ENCODE measurements around the gene STXBP5. TPM values are rescaled to one million over a fixed set of nuclear protein-coding genes. Genes with fewer than 3 reads are reported as not detected.

The STXBP5 gene
- total RNA-seq, 4 donors from 2014 or later = 20.8 to 34.4 (median 23.1) TPM

GRCh38 chr6:147222160-147222838, 18.1 kb downstream of the STXBP5 start:
- Histone ChIP-seq H3K27me3 (no peaks in the 10 kb centered on the region), H3K4me3 (no peak overlapping the region), H3K9me3 (no peaks in the 10 kb centered on the region), H3K27ac (no peak overlapping the region), H3K36me3 (no peaks in the 10 kb centered on the region), H3K4me1 (no peaks in the 10 kb centered on the region)
- no peak for TF ChIP-seq EP300 (IDR thresholded peaks at IDR 0.05)
- peak; percentile 8 to 48 (median 41) for TF ChIP-seq CTCF (IDR thresholded peaks at IDR 0.05)
- no peak for TF ChIP-seq POLR2A (IDR thresholded peaks at IDR 0.05)
- TF ChIP-seq POLR2AphosphoS5 (IDR thresholded peaks at IDR 0.05) = no peak
- no peak for ATAC-seq
- WGBS, 2 donors (ENCODE audit: low coverage in 1 of 2) = 52 to 74% methylated on average over 2 to 4 of the region's 4 CpGs

GRCh38 chr6:147223736-147224135, 19.5 kb downstream of the STXBP5 start:
- WGBS, 2 donors (ENCODE audit: low coverage in 1 of 2) = 69 to 81% methylated on average over 3 of the region's 3 CpGs
- Histone ChIP-seq H3K4me3 (no peak overlapping the region), H3K9me3 (no peaks in the 10 kb centered on the region), H3K36me3 (no peaks in the 10 kb centered on the region), H3K27me3 (no peaks in the 10 kb centered on the region), H3K4me1 (no peaks in the 10 kb centered on the region), H3K27ac (no peak overlapping the region)
- ATAC-seq = no peak
- TF ChIP-seq CTCF (IDR thresholded peaks at IDR 0.05) (no peak), EP300 (IDR thresholded peaks at IDR 0.05) (no peak), POLR2AphosphoS5 (IDR thresholded peaks at IDR 0.05) (no peak), POLR2A (IDR thresholded peaks at IDR 0.05) (no peak)

GRCh38 chr6:147226163-147226724, 22.0 kb downstream of the STXBP5 start:
- no peaks in the 10 kb centered on the region for H3K27me3 ChIP-seq
- TF ChIP-seq POLR2AphosphoS5 (IDR thresholded peaks at IDR 0.05) = no peak
- TF ChIP-seq POLR2A (IDR thresholded peaks at IDR 0.05) = no peak
- TF ChIP-seq EP300 (IDR thresholded peaks at IDR 0.05) = no peak
- no peak overlapping the region for H3K4me3 ChIP-seq
- no peaks in the 10 kb centered on the region for H3K4me1 ChIP-seq
- H3K9me3 ChIP-seq = no peaks in the 10 kb centered on the region
- 97 to 100% methylated on average over 2 of the region's 2 CpGs for WGBS, 2 donors (ENCODE audit: low coverage in 1 of 2)
- no peak overlapping the region for H3K27ac ChIP-seq
- ATAC-seq = no peak
- H3K36me3 ChIP-seq = no peaks in the 10 kb centered on the region

- no peak overlapping the region for H3K27ac ChIP-seq
- no peaks in the 10 kb centered on the region for H3K36me3 ChIP-seq
- TF ChIP-seq CTCF (IDR thresholded peaks at IDR 0.05) = no peak
- no peak for TF ChIP-seq EP300 (IDR thresholded peaks at IDR 0.05)
- TF ChIP-seq POLR2AphosphoS5 (IDR thresholded peaks at IDR 0.05) = no peak
- TF ChIP-seq POLR2A (IDR thresholded peaks at IDR 0.05) = no peak
- H3K4me1 ChIP-seq = no peaks in the 10 kb centered on the region
- H3K4me3 ChIP-seq = no peak overlapping the region
- no peaks in the 10 kb centered on the region for H3K27me3 ChIP-seq
- 83 to 100% methylated on average over 1 of the region's 1 CpG for WGBS, 2 donors (ENCODE audit: low coverage in 1 of 2)
- H3K9me3 ChIP-seq = no peaks in the 10 kb centered on the region
- ATAC-seq = no peak
Observed at GRCh38 chr6:147226877-147227276, 22.7 kb downstream of the STXBP5 start.

- ATAC-seq = no peak
- H3K27me3 ChIP-seq = no peaks in the 10 kb centered on the region
- WGBS, 2 donors (ENCODE audit: low coverage in 1 of 2) = 50 to 82% methylated on average over 1 of the region's 1 CpG
- TF ChIP-seq POLR2AphosphoS5 (IDR thresholded peaks at IDR 0.05) (no peak), EP300 (IDR thresholded peaks at IDR 0.05) (no peak), CTCF (IDR thresholded peaks at IDR 0.05) (no peak), POLR2A (IDR thresholded peaks at IDR 0.05) (no peak)
- H3K9me3 ChIP-seq = no peaks in the 10 kb centered on the region
- H3K4me3 ChIP-seq = no peak overlapping the region
- no peaks in the 10 kb centered on the region for H3K36me3 ChIP-seq
- no peaks in the 10 kb centered on the region for H3K4me1 ChIP-seq
- no peak overlapping the region for H3K27ac ChIP-seq
Observed at GRCh38 chr6:147227770-147228320, 23.6 kb downstream of the STXBP5 start.
